Psoas muscle (tissue), 8 donors: ENCODE measurements around the gene PPP2R2C. TPM values are rescaled to one million over a fixed set of nuclear protein-coding genes. Genes with fewer than 3 reads are reported as not detected.

Experiments
- ATAC-seq, 4 donors: fragments of 200-7000 bp; cut with Tn5 transposase; one replicate each; pipeline ENCODE4 v1.9.1; 2020; ENCODE audit warnings: moderate library complexity in 3 of 4, mild to moderate bottlenecking in 2 of 4
- DNase-seq, 2 donors: peaks; one replicate each; pipeline ENCODE4 v3.0.0-alpha.2; 2020
- H3K27ac ChIP-seq: fragments of 200-600 bp; one replicate; pipeline ENCODE4 v1.8.0; 2022
- H3K27me3 ChIP-seq, 3 donors: fragments of 200-600 bp in 1 of 3; one replicate each; pipeline versions ENCODE4 v1.6.1 to v1.8.0; 2013 to 2022; ENCODE audit warnings: low read length in 2 of 3, mild to moderate bottlenecking in 2 of 3, moderate library complexity in 1 of 3; ENCODE audit not compliant: insufficient read depth in 3 of 3
- H3K36me3 ChIP-seq, 2 donors: fragments of 200-600 bp in 1 of 2; one replicate each; pipeline versions ENCODE4 v1.6.1 to v1.8.0; 2013 to 2022; ENCODE audit warnings: low read depth in 1 of 2, mild to moderate bottlenecking in 1 of 2, moderate library complexity in 1 of 2; ENCODE audit not compliant: insufficient read depth in 1 of 2
- H3K4me1 ChIP-seq: fragments of 200-600 bp; one replicate; pipeline ENCODE4 v1.8.0; 2022
- H3K4me3 ChIP-seq: fragments of 200-600 bp; one replicate; pipeline ENCODE4 v1.8.0; 2022; ENCODE audit warnings: mild to moderate bottlenecking
- H3K9me3 ChIP-seq: fragments of 200-600 bp; one replicate; pipeline ENCODE4 v1.8.0; 2022
- WGBS, 3 donors: extraction: QIAGEN DNeasy Blood & Tissue Kit; methylation state at CpG; one replicate each; pipeline versions ENCODE4 v1.1.6 to v1.1.7; 2013; 5-methylcytosine and 5-hydroxymethylcytosine counted together
- intact Hi-C, 2 donors: fragments of 100-400 bp; cut with DNase I; formaldehyde crosslinking; loops; one replicate each; pipeline versions ENCODE4 v1.11.0 to v1.14.2; 2022
- polyA plus RNA-seq, 3 donors: library from polyadenylated mRNA; stranded (reverse); fragments of 200-250 nt; gene quantifications; one replicate each; pipeline ENCODE4 v1.2.3, GENCODE V29; 2013
- total RNA-seq, 4 donors: library from RNA; stranded (reverse); fragmentation: NEBNext Ultra II Directional in 2 of 4; extraction: Animal tissue kit (Norgen Biotek cat#: 25700) in 2 of 4; gene quantifications; one replicate each; pipeline versions ENCODE4 v1.2.1 to v1.2.4, GENCODE V29; 2021 to 2023
- TF ChIP-seq, protein P1 (sequence below): fragments of 200-600 bp; IDR thresholded peaks from one replicate; pipeline ENCODE4 v1.8.0; 2022; ENCODE audit warnings: antibody characterized with exemption
- donor health status: healthy with polysubstance abuse.
- donor health status: DM: no; HTN: no; CAD: no; lungs with moderate emphysema.
- donor health status: Bipolar disorder and iron deficiency.
- donor health status: healthy.
- donor health status: DM: yes; HTN: yes; CAD: no.
- donor health status: DM: no; HTN: no; CAD: no.
- donor health status: DM: no; HTN: no; CAD: no.
- donor health status: DM: yes; HTN: yes; CAD: no.

Gene PPP2R2C
- total and polyA plus RNA-seq, 7 donors, result 0.08 to 3.2 (median 1.2) TPM

DNA sequence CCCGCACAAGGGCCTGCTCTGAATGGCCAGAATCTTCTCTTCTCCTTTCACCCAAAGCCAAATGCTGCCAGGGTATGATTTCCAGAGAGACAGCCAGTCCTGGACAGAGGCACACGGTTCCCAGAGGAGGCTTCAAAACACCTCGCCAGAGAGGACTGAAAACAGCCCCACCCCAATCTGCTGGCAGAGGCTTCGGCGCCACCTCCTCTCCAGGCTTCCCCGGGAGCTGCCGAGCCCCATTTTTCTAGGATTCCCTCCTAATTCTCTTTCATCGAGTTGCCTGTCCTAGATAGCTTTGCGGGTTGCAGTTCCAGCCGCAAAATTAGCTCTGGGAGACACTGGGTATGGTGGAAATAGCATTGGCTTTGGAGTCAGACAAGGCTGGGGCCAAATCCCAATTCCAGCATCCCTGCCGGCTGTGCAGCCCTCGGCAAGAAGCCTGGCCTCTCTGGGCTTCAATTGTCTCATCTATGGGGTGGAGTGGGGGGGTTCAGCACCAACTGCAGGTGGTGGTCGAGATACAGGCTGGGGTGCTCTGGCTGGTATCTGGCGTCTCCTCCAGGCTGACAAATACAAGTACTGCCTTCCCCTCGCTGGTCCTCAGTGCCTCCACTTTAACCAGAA lies 22.6 kb downstream of the PPP2R2C start:
- no peak overlapping the region for H3K27ac ChIP-seq
- ATAC-seq, result no peak
- no peak for DNase-seq
- no peaks in the 10 kb centered on the region for H3K4me1 ChIP-seq
- H3K9me3 ChIP-seq, result no peaks in the 10 kb centered on the region
- TF ChIP-seq, protein P1, sequence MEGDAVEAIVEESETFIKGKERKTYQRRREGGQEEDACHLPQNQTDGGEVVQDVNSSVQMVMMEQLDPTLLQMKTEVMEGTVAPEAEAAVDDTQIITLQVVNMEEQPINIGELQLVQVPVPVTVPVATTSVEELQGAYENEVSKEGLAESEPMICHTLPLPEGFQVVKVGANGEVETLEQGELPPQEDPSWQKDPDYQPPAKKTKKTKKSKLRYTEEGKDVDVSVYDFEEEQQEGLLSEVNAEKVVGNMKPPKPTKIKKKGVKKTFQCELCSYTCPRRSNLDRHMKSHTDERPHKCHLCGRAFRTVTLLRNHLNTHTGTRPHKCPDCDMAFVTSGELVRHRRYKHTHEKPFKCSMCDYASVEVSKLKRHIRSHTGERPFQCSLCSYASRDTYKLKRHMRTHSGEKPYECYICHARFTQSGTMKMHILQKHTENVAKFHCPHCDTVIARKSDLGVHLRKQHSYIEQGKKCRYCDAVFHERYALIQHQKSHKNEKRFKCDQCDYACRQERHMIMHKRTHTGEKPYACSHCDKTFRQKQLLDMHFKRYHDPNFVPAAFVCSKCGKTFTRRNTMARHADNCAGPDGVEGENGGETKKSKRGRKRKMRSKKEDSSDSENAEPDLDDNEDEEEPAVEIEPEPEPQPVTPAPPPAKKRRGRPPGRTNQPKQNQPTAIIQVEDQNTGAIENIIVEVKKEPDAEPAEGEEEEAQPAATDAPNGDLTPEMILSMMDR, result no peak
- intact Hi-C loops, result no loop called here
- H3K4me3 ChIP-seq, result no peak overlapping the region
- no peaks in the 10 kb centered on the region for H3K36me3 ChIP-seq
- peaks cover 0 to 39% (median 5%) of the 10 kb centered on the region in 3 donors for H3K27me3 ChIP-seq
- WGBS, 3 donors, result 53 to 66% (median 56%) methylated on average over 15 of the region's 15 CpGs

DNA sequence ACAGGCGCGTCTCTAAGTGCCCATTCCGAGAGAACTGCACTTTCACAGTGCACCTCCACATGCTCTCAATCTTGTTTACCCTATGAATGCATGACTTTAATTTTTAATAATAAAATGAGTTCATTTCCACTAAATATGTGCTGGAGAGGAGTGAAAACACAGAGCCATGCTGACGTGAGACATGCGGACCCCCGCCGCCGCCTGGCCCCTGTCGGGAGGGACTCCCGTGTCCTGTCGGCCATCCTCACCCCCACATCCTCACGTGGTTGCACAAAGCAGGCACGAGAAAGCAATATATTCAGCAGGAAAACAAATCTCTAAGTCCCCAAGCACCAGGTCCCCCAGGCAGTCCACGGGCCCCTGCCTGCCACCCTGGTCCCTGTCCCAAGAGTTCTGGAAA lies 23.1 kb downstream of the PPP2R2C start:
- WGBS, 3 donors, result 69 to 72% (median 69%) methylated on average over 14 of the region's 14 CpGs
- DNase-seq (no peak), ATAC-seq (no peak)
- TF ChIP-seq, protein P1, result no peak
- intact Hi-C loops, result no loop called here
- no peak overlapping the region for H3K4me3 ChIP-seq
- H3K36me3 ChIP-seq, result no peaks in the 10 kb centered on the region
- peaks cover 0 to 41% (median 5%) of the 10 kb centered on the region in 3 donors for H3K27me3 ChIP-seq
- H3K9me3 ChIP-seq, result no peaks in the 10 kb centered on the region
- H3K4me1 ChIP-seq, result no peaks in the 10 kb centered on the region
- H3K27ac ChIP-seq, result no peak overlapping the region

DNA sequence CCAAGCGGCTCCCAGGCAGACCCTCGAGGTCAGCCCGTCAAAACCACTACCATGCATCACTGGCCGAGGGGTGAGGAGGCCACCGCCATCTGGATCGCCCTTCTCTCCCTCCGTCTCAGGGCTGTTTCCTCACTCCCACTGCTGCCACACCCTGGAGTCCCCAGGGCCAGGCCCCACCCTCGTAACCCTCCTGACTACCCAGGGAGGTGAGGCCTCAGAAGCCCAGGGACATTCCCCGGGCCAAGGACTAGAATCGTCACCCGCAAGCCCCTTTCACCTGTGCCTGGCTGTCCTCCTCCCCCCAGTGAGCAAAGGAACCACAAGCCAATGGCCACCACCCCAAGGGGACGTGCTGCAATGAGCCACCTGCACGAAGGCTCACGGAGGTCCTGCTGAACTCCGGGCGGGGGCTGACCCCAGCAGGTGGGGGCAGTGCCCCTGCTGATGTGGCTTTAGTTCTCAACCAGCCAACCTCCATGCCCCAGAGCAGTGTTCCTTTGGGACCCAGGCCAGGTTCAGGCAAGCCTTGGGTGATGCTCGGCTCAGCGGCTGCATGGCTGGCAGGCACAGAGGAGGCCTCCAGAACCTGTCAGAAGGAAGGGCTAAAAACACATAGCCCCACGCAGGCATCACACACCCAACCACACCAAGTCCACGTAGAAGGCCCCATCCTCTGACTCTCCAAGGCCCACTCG lies 23.8 kb downstream of the PPP2R2C start:
- TF ChIP-seq, protein P1, result no peak
- Histone ChIP-seq H3K27me3 (peaks cover 0 to 48% (median 5%) of the 10 kb centered on the region in 3 donors), H3K27ac (no peak overlapping the region)

DNA sequence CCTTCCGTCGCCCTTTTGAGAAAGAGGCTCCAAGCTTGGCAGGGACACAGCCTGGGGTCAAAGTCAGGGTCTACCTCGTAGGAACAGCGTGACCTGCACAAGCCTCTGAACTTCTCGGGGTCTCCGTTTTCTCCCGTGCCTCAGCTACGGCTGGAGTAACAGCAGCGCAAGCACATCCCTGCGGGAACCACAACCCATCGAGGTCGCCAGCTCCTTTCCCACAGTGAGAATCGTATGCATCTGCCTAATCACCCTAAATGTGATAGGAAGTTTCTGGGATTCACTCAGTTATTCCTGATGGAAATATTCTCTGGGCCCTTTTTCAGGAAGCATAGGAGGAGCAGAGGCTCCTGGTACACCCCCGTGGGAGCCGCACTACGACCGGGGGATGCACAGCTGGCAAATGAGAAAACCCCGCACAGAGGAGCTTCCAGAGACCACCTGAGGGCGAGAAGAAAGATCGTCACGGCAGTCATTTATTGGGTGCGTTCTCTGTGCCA lies 24.7 kb downstream of the PPP2R2C start:
- DNase-seq (no peak), ATAC-seq (no peak)
- intact Hi-C loops, result no loop called here
- H3K9me3 ChIP-seq, result no peaks in the 10 kb centered on the region
- TF ChIP-seq, protein P1, result no peak
- WGBS, 3 donors, result 33 to 39% (median 35%) methylated on average over 22 of the region's 22 CpGs
- no peaks in the 10 kb centered on the region for H3K4me1 ChIP-seq
- no peaks in the 10 kb centered on the region for H3K36me3 ChIP-seq
- no peak overlapping the region for H3K27ac ChIP-seq
- peaks cover 0 to 53% (median 5%) of the 10 kb centered on the region in 3 donors for H3K27me3 ChIP-seq
- H3K4me3 ChIP-seq, result no peak overlapping the region

More for the DNA sequence above, 23.8 kb downstream of the PPP2R2C start:
- no peak for DNase-seq
- H3K36me3 ChIP-seq, result no peaks in the 10 kb centered on the region
- no peaks in the 10 kb centered on the region for H3K9me3 ChIP-seq
- intact Hi-C loops, result no loop called here
- WGBS, 3 donors, result 70 to 75% (median 74%) methylated on average over 21 of the region's 21 CpGs
- H3K4me1 ChIP-seq, result no peaks in the 10 kb centered on the region
- no peak overlapping the region for H3K4me3 ChIP-seq
- ATAC-seq, result no peak
